Activated B cell treated with CpG ODN at 0.5 μM for 24 hours (primary cell): ENCODE measurements around the gene LRRC59. TPM values are rescaled to one million over a fixed set of nuclear protein-coding genes. Genes with fewer than 3 reads are reported as not detected.

ENCODE experiments used
- ATAC-seq: fragments of 200-7000 bp; cut with Tn5 transposase; one replicate; pipeline ENCODE4 v1.10.0; 2021; ENCODE audit warnings: low read depth, mild to moderate bottlenecking, moderate library complexity
- CTCF ChIA-PET: fragments of 350-600 bp; sonication (Branson Sonifier 250); formaldehyde crosslinking; loops from one replicate; lab custom pipeline; 2021; ENCODE audit warnings: antibody characterized with exemption; lab: Charles Lee
- POLR2A ChIA-PET: fragments of 350-600 bp; sonication (Branson Sonifier 250); formaldehyde crosslinking; loops from one replicate; lab custom pipeline; 2021; ENCODE audit warnings: antibody characterized with exemption; lab: Charles Lee
- DNase-seq: peaks from one replicate; pipeline ENCODE4 v3.0.0; 2022
- H3K27ac Mint-ChIP-seq: one replicate; pipeline ENCODE4 v1.8.0; 2020; ENCODE audit warnings: mixed read lengths
- H3K27me3 Mint-ChIP-seq: one replicate; pipeline ENCODE4 v1.8.0; 2021; ENCODE audit warnings: mixed read lengths
- H3K36me3 Mint-ChIP-seq: one replicate; pipeline ENCODE4 v1.8.0; 2021; ENCODE audit warnings: low read depth, mixed read lengths
- H3K4me1 Mint-ChIP-seq: one replicate; pipeline ENCODE4 v1.8.0; 2021; ENCODE audit warnings: mixed read lengths
- H3K4me3 Mint-ChIP-seq: one replicate; pipeline ENCODE4 v1.8.0; 2020; ENCODE audit warnings: mild to moderate bottlenecking, mixed read lengths
- H3K9me3 Mint-ChIP-seq: one replicate; pipeline ENCODE4 v1.8.0; 2020; ENCODE audit warnings: mixed read lengths
- CTCF ChIP-seq: fragments of 200-600 bp; IDR thresholded peaks from one replicate; pipeline ENCODE4 v1.8.0; 2022; ENCODE audit warnings: antibody characterized with exemption, mild to moderate bottlenecking
- intact Hi-C: fragments of 100-400 bp; cut with micrococcal nuclease; formaldehyde crosslinking; loops from one replicate; pipeline ENCODE4 v1.15.1; 2024
- total RNA-seq: library from RNA; stranded (reverse); gene quantifications from 2 replicates; pipeline ENCODE4 v1.2.3, GENCODE V29; 2022

Gene LRRC59
- total RNA-seq, 1 donor from 2014 or later, result 42.0 TPM

GRCh38 chr17:50365165-50365564 is 32.2 kb downstream of the LRRC59 start:
- peaks cover 7% of the 10 kb centered on the region for H3K4me1 Mint-ChIP-seq
- POLR2A ChIA-PET, result interaction anchor here (0.6 to 0.7 kb wide), 2 partner anchors 24 to 1456 kb away, joined by 5 read pairs; no protein-coding TSS in a partner anchor

GRCh38 chr17:50364715-50365114 is 32.6 kb downstream of the LRRC59 start:
- intact Hi-C loops, result loop anchor here (5.0 kb wide), 1 partner anchor 33 kb away; the partner anchor contains the start of gene LRRC59
- peaks cover 52% of the 10 kb centered on the region for H3K36me3 Mint-ChIP-seq
- no peaks in the 10 kb centered on the region for H3K27me3 Mint-ChIP-seq
- H3K9me3 Mint-ChIP-seq, result no peaks in the 10 kb centered on the region
- ChIA-PET CTCF (no interaction called here), POLR2A (interaction anchor here (0.6 kb wide), 1 partner anchor 1456 kb away, joined by 5 read pairs; no protein-coding TSS in a partner anchor)
- no peak overlapping the region for H3K27ac Mint-ChIP-seq
- no peak overlapping the region for H3K4me3 Mint-ChIP-seq
- DNase-seq (no peak), ATAC-seq (no peak)
- peaks cover 7% of the 10 kb centered on the region for H3K4me1 Mint-ChIP-seq
- no peak for TF ChIP-seq CTCF

More at GRCh38 chr17:50365165-50365564, 32.2 kb downstream of the LRRC59 start:
- no peak overlapping the region for H3K27ac Mint-ChIP-seq
- peaks cover 57% of the 10 kb centered on the region for H3K36me3 Mint-ChIP-seq
- TF ChIP-seq CTCF, result no peak
- H3K4me3 Mint-ChIP-seq, result no peak overlapping the region
- no peaks in the 10 kb centered on the region for H3K27me3 Mint-ChIP-seq
- no peak for ATAC-seq
- no peak for DNase-seq
- intact Hi-C loops, result no loop called here
- CTCF ChIA-PET, result interaction anchor here (1.8 kb wide), 1 partner anchor 32 kb away, joined by 4 read pairs; the partner anchor contains the start of gene LRRC59
- H3K9me3 Mint-ChIP-seq, result no peaks in the 10 kb centered on the region

- ChIA-PET CTCF (no interaction called here), POLR2A (no interaction called here)
- Mint-ChIP-seq H3K4me1 (peaks cover 7% of the 10 kb centered on the region), H3K36me3 (peaks cover 49% of the 10 kb centered on the region), H3K4me3 (no peak overlapping the region), H3K9me3 (no peaks in the 10 kb centered on the region), H3K27me3 (no peaks in the 10 kb centered on the region), H3K27ac (no peak overlapping the region)
- DNase-seq, result no peak
- TF ChIP-seq CTCF, result no peak
- no peak for ATAC-seq
- intact Hi-C loops, result loop anchor here (5.0 kb wide), 1 partner anchor 33 kb away; the partner anchor contains the start of gene LRRC59
Measured at GRCh38 chr17:50364061-50364458, 33.3 kb downstream of the LRRC59 start.

- ATAC-seq (no peak), DNase-seq (no peak)
- Mint-ChIP-seq H3K9me3 (no peaks in the 10 kb centered on the region), H3K36me3 (peaks cover 49% of the 10 kb centered on the region), H3K4me3 (no peak overlapping the region), H3K27ac (no peak overlapping the region), H3K27me3 (no peaks in the 10 kb centered on the region), H3K4me1 (peaks cover 7% of the 10 kb centered on the region)
- ChIA-PET POLR2A (interaction anchor here (2.0 kb wide), 1 partner anchor 34 kb away, joined by 7 read pairs; the partner anchor contains the start of gene LRRC59), CTCF (interaction anchor here (1.4 to 4.1 kb wide), 6 partner anchors 11 to 138 kb away, joined by 4 to 29 read pairs (median 20); partner anchors contain the start of genes LRRC59, RSAD1 and XYLT2)
- intact Hi-C loops, result loop anchor here (5.0 kb wide), 1 partner anchor 34 kb away; the partner anchor contains the start of gene LRRC59
- TF ChIP-seq CTCF, result no peak
Measured at GRCh38 chr17:50363217-50364060, 33.9 kb downstream of the LRRC59 start.

- no peak for ATAC-seq
- Mint-ChIP-seq H3K4me1 (peaks cover 7% of the 10 kb centered on the region), H3K27me3 (no peaks in the 10 kb centered on the region), H3K36me3 (peaks cover 49% of the 10 kb centered on the region), H3K9me3 (no peaks in the 10 kb centered on the region), H3K4me3 (no peak overlapping the region), H3K27ac (no peak overlapping the region)
- intact Hi-C loops, result loop anchor here (1.0 to 5.0 kb wide), 3 partner anchors 35 to 139 kb away; partner anchors contain the start of gene LRRC59
- TF ChIP-seq CTCF, result no peak
- ChIA-PET CTCF (interaction anchor here (0.8 to 4.1 kb wide), 13 partner anchors 8 to 163 kb away, joined by 3 to 29 read pairs (median 5); partner anchors contain the start of genes LRRC59, RSAD1 and XYLT2), POLR2A (interaction anchor here (0.9 to 2.0 kb wide), 5 partner anchors 10 to 117 kb away, joined by 3 to 9 read pairs (median 7); partner anchors contain the start of genes LRRC59 and RSAD1)
- DNase-seq, result no peak
Measured at GRCh38 chr17:50362661-50363060, 34.7 kb downstream of the LRRC59 start.
